Activated CD4-positive, alpha-beta T cell treated with anti-CD3 and anti-CD28 coated beads, Interleukin-2, amount 10 ng/mL, durations not matched to agents 24 days and 14 days (primary cell): Measurements from ENCODE around the gene USP12. TPM values are rescaled to one million over a fixed set of nuclear protein-coding genes. Genes with fewer than 3 reads are reported as not detected.
A peak's percentile ranks its signal among the peaks of the same experiment; 100 is the strongest.
"Not testable (repeated sequence)": the region's sequence is repeated elsewhere in the genome, so short reads cannot be mapped to it uniquely, and the experiment has no call there.

Experiments used
- DNase-seq: peaks from one replicate; pipeline ENCODE4 v3.0.0; 2022
- H3K27ac Mint-ChIP-seq: one replicate; pipeline ENCODE4 v1.8.0; 2022; ENCODE audit warnings: mild to moderate bottlenecking, mixed read lengths
- H3K27me3 Mint-ChIP-seq: one replicate; pipeline ENCODE4 v1.8.0; 2022; ENCODE audit warnings: mixed read lengths
- H3K36me3 Mint-ChIP-seq: one replicate; pipeline ENCODE4 v1.8.0; 2022; ENCODE audit warnings: low read depth, mild to moderate bottlenecking, mixed read lengths
- H3K4me1 Mint-ChIP-seq: one replicate; pipeline ENCODE4 v1.8.0; 2021; ENCODE audit warnings: mixed read lengths
- H3K4me3 Mint-ChIP-seq: one replicate; pipeline ENCODE4 v1.8.0; 2022; ENCODE audit warnings: mild to moderate bottlenecking, moderate library complexity, mixed read lengths
- H3K9me3 Mint-ChIP-seq: one replicate; pipeline ENCODE4 v1.8.0; 2021; ENCODE audit warnings: mixed read lengths
- intact Hi-C: fragments of 100-400 bp; cut with micrococcal nuclease; formaldehyde crosslinking; loops from one replicate; pipeline ENCODE4 v1.15.1; 2023
- total RNA-seq: library from RNA; stranded (reverse); gene quantifications from 2 replicates; pipeline ENCODE4 v1.2.3, GENCODE V29; 2022

Gene USP12
- total RNA-seq, 1 donor from 2014 or later = 47.0 TPM

DNA sequence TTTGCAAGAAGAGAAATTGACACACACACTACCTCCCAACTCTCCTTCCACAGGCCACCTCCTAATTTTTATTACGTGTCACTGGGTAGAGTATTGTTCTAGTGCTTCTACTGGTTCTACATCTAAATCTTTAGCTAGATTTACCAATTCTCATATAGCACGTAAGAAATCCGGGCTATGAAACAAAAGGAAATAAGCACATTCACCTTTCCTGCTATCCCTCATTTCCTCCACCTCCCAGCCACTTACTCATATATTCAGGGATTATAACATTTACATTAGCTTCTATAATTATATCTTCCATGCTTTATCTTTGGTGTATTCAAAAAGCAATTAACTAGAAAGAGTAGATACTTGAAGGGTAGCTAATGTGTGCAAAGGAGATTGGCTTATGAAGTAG, 39.7 kb downstream of the USP12 start:
- peaks cover 5% of the 10 kb centered on the region for H3K9me3 Mint-ChIP-seq
- peak overlapping the region; percentile 80 for H3K27ac Mint-ChIP-seq

GRCh38 chr13:27130979-27131623, 40.5 kb downstream of the USP12 start:
- Mint-ChIP-seq H3K27me3 (no peaks in the 10 kb centered on the region), H3K36me3 (peaks cover 22% of the 10 kb centered on the region), H3K4me1 (peaks cover 64% of the 10 kb centered on the region), H3K9me3 (peaks cover 5% of the 10 kb centered on the region), H3K27ac (peak overlapping the region; percentile 80), H3K4me3 (peak overlapping the region; percentile 62)
- intact Hi-C loops = loop anchor here (1.0 to 10.0 kb wide), 11 partner anchors 16 to 1014 kb away; partner anchors contain the start of genes MTIF3 and RPL21
- peak; percentile 94 for DNase-seq

More for the DNA sequence above, 39.7 kb downstream of the USP12 start:
- DNase-seq = no peak
- H3K36me3 Mint-ChIP-seq = peaks cover 20% of the 10 kb centered on the region
- intact Hi-C loops = loop anchor here (1.0 to 10.0 kb wide), 11 partner anchors 15 to 1013 kb away; partner anchors contain the start of genes MTIF3 and RPL21
- H3K27me3 Mint-ChIP-seq = no peaks in the 10 kb centered on the region
- H3K4me3 Mint-ChIP-seq = peak overlapping the region; percentile 52
- H3K4me1 Mint-ChIP-seq = peaks cover 58% of the 10 kb centered on the region

DNA sequence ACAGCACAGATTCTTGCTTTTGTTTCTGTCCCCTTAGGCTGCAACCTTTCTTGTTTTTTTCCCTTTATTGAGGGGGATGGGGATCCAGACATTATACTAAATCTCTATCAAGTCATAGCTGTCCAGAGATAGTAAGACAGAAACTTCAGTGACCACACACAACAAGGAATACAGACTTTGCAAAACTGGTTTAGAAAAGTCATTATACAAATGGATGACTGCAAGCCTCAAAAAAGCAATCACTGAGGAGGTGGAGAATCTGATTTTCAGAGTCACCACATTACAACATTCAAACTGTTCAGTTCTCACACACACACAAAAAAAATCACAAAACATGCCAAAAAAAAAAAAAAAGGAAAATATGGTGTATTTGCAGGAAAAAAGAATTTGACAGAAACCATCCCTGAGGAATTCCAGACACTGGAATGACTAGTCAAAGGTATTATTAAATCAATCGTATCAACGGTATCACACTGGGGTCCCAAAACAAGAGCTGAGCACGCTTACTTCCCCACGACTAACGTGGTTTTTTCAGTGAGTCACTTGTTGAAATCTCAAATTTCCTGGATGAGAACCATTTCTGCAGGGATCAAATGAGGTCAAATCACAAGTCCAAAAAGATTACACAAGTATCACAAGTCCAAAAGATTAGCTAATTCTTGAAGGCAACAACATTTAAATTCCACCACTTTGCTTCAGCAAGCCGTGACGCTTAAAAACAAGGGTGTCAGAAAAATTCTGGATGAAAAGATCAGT, 41.2 kb downstream of the USP12 start:
- Mint-ChIP-seq H3K9me3 (peaks cover 5% of the 10 kb centered on the region), H3K4me1 (peaks cover 64% of the 10 kb centered on the region), H3K4me3 (peak overlapping the region; percentile 62), H3K27ac (peak overlapping the region; percentile 80), H3K36me3 (peaks cover 23% of the 10 kb centered on the region), H3K27me3 (no peaks in the 10 kb centered on the region)
- no peak for DNase-seq
- intact Hi-C loops = loop anchor here (2.0 to 10.0 kb wide), 5 partner anchors 44 to 1014 kb away; partner anchors contain the start of gene MTIF3

GRCh38 chr13:27128825-27129627, 42.6 kb downstream of the USP12 start:
- Mint-ChIP-seq H3K27ac (peak overlapping the region; percentile 52), H3K9me3 (peaks cover 5% of the 10 kb centered on the region), H3K36me3 (peaks cover 33% of the 10 kb centered on the region), H3K4me1 (peaks cover 62% of the 10 kb centered on the region), H3K4me3 (no peak overlapping the region), H3K27me3 (no peaks in the 10 kb centered on the region)
- DNase-seq = no peak
- intact Hi-C loops = no loop called here

DNA sequence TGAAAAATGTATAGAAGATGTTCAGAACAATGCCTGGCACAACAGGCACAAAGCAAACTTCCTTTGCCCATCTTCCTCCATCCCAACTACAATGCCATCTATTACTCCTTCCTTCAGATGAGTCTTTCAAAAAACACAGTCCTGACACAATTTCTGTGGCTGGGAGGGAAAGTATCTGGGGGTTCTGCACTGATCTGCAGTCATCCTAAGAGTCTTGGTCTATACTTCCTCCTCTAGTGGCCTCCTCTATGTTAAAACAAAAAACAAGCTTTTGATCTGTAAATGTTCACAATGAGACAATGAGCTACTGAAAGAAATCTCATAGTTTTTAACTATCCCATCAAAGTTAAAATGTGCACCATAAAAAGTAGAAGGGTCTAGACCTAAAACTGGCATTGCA, 44.8 kb downstream of the USP12 start:
- no peaks in the 10 kb centered on the region for H3K27me3 Mint-ChIP-seq
- peaks cover 8% of the 10 kb centered on the region for H3K9me3 Mint-ChIP-seq
- no peak for DNase-seq
- peaks cover 49% of the 10 kb centered on the region for H3K4me1 Mint-ChIP-seq
- intact Hi-C loops = no loop called here
- peak overlapping the region; percentile 32 for H3K27ac Mint-ChIP-seq
- H3K36me3 Mint-ChIP-seq = peaks cover 43% of the 10 kb centered on the region
- H3K4me3 Mint-ChIP-seq = no peak overlapping the region

DNA sequence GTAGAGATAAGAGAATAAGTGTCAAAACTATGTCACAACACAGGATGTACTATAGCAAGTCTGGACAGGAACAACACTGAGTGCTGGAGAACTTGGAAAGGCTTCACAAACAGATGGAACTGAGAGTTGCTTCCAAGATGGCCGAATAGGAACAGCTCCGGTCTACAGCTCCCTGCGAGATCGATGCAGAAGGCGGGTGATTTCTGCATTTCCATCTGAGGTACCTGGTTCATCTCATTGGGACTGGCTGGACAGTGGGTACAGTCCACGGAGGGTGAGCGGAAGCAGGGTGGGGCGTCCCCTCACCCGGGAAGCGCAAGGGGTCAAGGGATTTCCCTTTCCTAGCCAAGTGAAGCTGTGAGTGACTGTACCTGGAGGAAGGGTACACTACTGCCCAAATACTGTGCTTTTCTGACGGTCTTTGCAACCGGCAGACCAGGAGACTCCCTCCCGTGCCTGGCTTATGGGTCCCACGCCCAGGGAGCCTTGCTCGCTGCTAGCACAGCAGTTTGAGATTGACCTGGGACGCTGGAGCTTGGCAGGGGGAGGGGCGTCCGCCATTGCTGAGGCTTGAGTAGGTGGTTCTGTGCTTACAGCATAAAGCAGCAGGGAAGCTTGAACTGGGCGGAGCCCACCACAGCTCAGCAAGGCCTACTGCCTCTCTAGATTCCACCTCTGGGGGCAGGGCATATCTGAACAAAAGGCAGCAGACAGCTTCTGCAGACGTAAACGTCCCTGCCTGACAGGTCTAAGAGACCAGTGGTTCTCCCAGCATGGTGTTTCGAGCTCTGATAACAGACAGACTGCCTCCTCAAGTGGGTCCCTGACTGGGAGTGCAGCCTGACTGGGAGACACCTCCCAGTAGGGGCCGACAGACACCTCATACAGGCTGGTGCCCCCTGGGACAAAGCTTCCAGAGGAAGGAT, 46.0 kb downstream of the USP12 start:
- H3K36me3 Mint-ChIP-seq = peaks cover 45% of the 10 kb centered on the region
- no peak for DNase-seq
- peaks cover 42% of the 10 kb centered on the region for H3K4me1 Mint-ChIP-seq
- intact Hi-C loops = no loop called here
- H3K4me3 Mint-ChIP-seq = no peak overlapping the region
- peaks cover 7% of the 10 kb centered on the region for H3K9me3 Mint-ChIP-seq
- no peaks in the 10 kb centered on the region for H3K27me3 Mint-ChIP-seq
- H3K27ac Mint-ChIP-seq = no peak overlapping the region

DNA sequence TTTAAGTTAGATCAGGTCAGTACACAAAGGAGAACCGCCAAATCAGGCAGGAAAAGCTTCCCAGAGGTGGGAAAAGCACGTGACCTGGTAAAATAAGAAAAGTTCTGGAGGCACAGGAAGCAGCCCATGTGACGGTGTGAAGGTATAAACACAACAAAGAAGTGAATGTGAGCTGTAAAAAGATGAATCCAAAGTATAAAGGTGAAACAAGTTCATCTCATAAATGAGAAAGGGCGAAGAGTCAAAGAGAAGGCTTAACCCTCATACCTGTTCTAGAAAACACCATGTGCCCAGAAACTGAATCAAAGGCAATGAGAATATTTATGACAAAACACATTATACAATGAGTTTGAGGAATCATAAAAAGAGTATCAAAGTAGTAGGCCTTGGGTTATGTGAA, 47.0 kb downstream of the USP12 start:
- Mint-ChIP-seq H3K36me3 (peaks cover 45% of the 10 kb centered on the region), H3K9me3 (peaks cover 3% of the 10 kb centered on the region), H3K27me3 (no peaks in the 10 kb centered on the region), H3K27ac (no peak overlapping the region), H3K4me1 (peaks cover 34% of the 10 kb centered on the region), H3K4me3 (no peak overlapping the region)
- DNase-seq = no peak
- intact Hi-C loops = no loop called here

- H3K27ac Mint-ChIP-seq = not testable (repeated sequence)
These were observed 48.2 kb downstream of the USP12 start for GRCh38 chr13:27123445-27123844.

GRCh38 chr13:27122036-27122435, 49.6 kb downstream of the USP12 start:
- peaks cover 39% of the 10 kb centered on the region for H3K36me3 Mint-ChIP-seq
- H3K27ac Mint-ChIP-seq = peak overlapping the region; percentile 16
- intact Hi-C loops = no loop called here
- H3K9me3 Mint-ChIP-seq = peaks cover 3% of the 10 kb centered on the region
- H3K4me1 Mint-ChIP-seq = peaks cover 23% of the 10 kb centered on the region
- no peak for DNase-seq
- H3K27me3 Mint-ChIP-seq = no peaks in the 10 kb centered on the region
- H3K4me3 Mint-ChIP-seq = no peak overlapping the region

More at GRCh38 chr13:27123445-27123844, 48.2 kb downstream of the USP12 start:
- H3K4me3 Mint-ChIP-seq, H3K27me3 Mint-ChIP-seq, DNase-seq, intact Hi-C loops, H3K9me3 Mint-ChIP-seq: not testable (repeated sequence)
- Mint-ChIP-seq H3K4me1 (peaks cover 28% of the 10 kb centered on the region), H3K36me3 (peaks cover 41% of the 10 kb centered on the region)

- Mint-ChIP-seq H3K4me1 (peaks cover 15% of the 10 kb centered on the region), H3K27me3 (no peaks in the 10 kb centered on the region), H3K9me3 (peaks cover 3% of the 10 kb centered on the region), H3K27ac (no peak overlapping the region), H3K4me3 (no peak overlapping the region), H3K36me3 (peaks cover 39% of the 10 kb centered on the region)
- DNase-seq = no peak
- intact Hi-C loops = no loop called here
These were observed 50.8 kb downstream of the USP12 start for GRCh38 chr13:27120811-27121210.

DNA sequence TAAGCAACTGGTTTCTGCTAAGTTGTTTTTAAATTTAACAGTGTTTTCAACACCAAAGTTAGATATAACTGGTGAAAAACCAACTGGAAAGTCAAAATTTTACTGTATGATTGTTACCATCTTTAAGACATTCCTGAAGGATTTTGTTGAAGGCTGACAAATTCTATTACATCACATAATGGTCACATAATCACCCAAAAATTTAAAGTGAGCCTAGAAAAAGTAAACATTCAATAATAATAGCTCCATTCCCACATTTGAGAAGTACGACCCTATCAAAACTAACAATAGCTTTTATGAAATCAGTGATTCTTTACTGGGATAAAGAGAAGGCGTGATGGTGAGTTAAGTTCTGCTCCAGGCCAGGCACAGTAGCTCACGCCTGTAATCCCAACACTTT, 51.6 kb downstream of the USP12 start:
- DNase-seq = no peak
- Mint-ChIP-seq H3K27ac (no peak overlapping the region), H3K4me3 (no peak overlapping the region), H3K27me3 (no peaks in the 10 kb centered on the region), H3K9me3 (peaks cover 3% of the 10 kb centered on the region), H3K4me1 (peaks cover 15% of the 10 kb centered on the region), H3K36me3 (peaks cover 43% of the 10 kb centered on the region)
- intact Hi-C loops = no loop called here

DNA sequence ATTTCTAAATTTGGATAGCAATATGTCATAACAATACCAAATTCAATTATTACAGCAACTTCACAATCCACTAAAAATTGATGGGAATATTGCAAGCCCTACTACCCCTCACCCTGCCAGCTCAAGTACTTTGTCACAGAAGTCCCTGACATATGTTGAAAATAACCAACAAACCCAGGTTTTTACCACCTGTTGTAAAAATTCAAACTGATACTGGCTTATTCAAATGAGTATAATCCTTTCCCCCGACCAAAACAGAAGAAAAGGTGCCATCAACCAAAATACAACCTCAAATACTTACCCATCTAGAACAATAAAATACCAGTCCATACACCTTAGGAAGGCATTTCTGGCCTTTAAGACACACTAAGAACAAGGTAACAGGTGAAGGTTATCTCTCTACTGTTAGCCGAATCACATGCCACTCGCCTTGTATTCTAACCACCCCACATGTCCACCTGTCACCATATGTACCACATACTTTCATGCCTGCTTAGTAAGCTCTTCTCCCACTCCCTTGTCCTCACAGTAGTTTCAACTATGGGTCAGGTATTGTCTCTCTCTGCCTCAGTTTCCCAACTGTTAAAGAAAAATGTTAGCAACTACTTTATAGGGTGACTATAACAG, 53.1 kb downstream of the USP12 start:
- peaks cover 3% of the 10 kb centered on the region for H3K9me3 Mint-ChIP-seq
- no peak overlapping the region for H3K27ac Mint-ChIP-seq
- H3K27me3 Mint-ChIP-seq = no peaks in the 10 kb centered on the region
- no peak for DNase-seq
- peaks cover 14% of the 10 kb centered on the region for H3K4me1 Mint-ChIP-seq
- peaks cover 38% of the 10 kb centered on the region for H3K36me3 Mint-ChIP-seq
- H3K4me3 Mint-ChIP-seq = no peak overlapping the region
- intact Hi-C loops = no loop called here
